Measurements from ENCODE around the gene FBXL16. TPM values are rescaled to one million over a fixed set of nuclear protein-coding genes. Genes with fewer than 3 reads are reported as not detected.

Gene FBXL16
- total and polyA plus RNA-seq, 2 donors (not counting 3 experiments of a cell fraction or from before 2014, with no cell fraction given), result 0.07 to 0.22 TPM

DNA sequence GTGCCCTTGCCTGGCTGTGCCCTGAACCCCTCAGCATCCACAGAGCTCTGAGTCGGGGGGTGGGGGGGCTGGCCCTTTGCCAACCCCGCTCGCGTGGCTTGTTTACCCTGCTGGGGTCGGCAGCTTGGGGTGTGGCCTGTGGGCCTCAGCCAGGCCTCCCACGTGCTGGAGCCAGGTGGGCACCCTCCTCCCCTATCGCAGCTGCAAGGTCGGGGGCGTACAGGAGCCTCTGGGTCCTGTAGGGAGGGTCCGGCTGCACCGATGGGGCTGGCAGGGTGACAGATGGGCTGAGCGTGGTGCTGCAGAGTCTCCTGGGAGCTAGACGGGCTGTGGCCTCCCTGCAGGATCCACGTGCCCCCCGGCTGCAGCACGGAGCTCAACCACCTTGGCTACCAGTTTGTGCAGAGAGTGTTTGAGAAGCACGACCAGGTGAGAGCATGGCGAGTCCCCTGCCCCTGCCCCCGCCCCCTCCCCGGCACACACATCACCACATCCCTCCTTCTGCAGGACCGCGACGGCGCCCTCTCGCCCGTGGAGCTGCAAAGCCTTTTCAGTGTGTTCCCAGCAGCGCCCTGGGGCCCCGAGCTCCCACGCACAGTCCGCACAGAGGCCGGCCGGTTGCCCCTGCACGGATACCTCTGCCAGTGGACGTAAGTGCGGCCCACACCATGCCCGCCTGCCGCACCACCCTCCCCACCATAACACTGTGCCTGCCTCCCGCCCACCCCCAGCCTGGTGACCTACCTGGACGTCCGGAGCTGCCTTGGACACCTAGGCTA, 34.1 kb downstream of the FBXL16 start:
- Histone ChIP-seq H3K36me3 (ENCODE audit: control insufficient read depth in 2 of 2, extremely low read depth in 1 of 2, insufficient read depth in 2 of 2, low read length in 2 of 2) (peaks cover 5 to 35% of the 10 kb centered on the region in 2 experiments), H3K27ac (ENCODE audit: insufficient read depth, low read depth, low read length) (no peak overlapping the region), H3K4me2 (ENCODE audit: insufficient read depth, low read length) (no peak overlapping the region), H3K4me1 (ENCODE audit: control insufficient read depth, extremely low read depth, insufficient read depth, low read length) (no peaks in the 10 kb centered on the region), H2AFZ (ENCODE audit: low read depth, low read length) (no peak overlapping the region), H3K9me3 (replicated peaks; ENCODE audit: control insufficient read depth, insufficient read depth, low read length) (no peaks in the 10 kb centered on the region), H3K79me2 (ENCODE audit: control insufficient read depth, insufficient read depth, low read length) (peaks cover 18% of the 10 kb centered on the region), H3K9me1 (replicated peaks; ENCODE audit: control insufficient read depth, extremely low read depth, insufficient read depth, low read length) (no peaks in the 10 kb centered on the region), H3K27me3 (ENCODE audit: control insufficient read depth in 2 of 2, insufficient read depth in 2 of 2, low read length in 2 of 2) (no peaks in the 10 kb centered on the region), H3K9ac (replicated peaks; ENCODE audit: extremely low read depth, insufficient read depth, low read length) (no peak overlapping the region), H4K20me1 (replicated peaks; ENCODE audit: control insufficient read depth, extremely low read depth, insufficient read depth, low read length) (no peaks in the 10 kb centered on the region), H3K4me3 (replicated peaks in 1 of 3; ENCODE audit: insufficient read depth in 1 of 3, low read depth in 1 of 3, low read length in 3 of 3) (no peak overlapping the region)
- CTCF ChIA-PET, result no interaction called here
- POLR2A ChIA-PET, result no interaction called here
- FAIRE-seq (no peak), DNase-seq (ENCODE audit: low read depth, low spot score) (no peak)
- TF ChIP-seq MYC (IDR thresholded peaks at IDR 0.05; ENCODE audit: low read depth, low read length), result no peak
- TF ChIP-seq POLR2AphosphoS5 (IDR thresholded peaks at IDR 0.05; ENCODE audit: insufficient read depth, low read depth, low read length), result no peak
- no peak for TF ChIP-seq FOS (IDR thresholded peaks at IDR 0.05; ENCODE audit: borderline replicate concordance, insufficient read depth, low read length)
- TF ChIP-seq POLR2A (IDR thresholded peaks at IDR 0.05; ENCODE audit: low read depth, low read length), result no peak
- no peak for TF ChIP-seq EZH2 (IDR thresholded peaks at IDR 0.05; ENCODE audit: borderline replicate concordance, low read depth, low read length, severe bottlenecking)
- TF ChIP-seq, protein P1, sequence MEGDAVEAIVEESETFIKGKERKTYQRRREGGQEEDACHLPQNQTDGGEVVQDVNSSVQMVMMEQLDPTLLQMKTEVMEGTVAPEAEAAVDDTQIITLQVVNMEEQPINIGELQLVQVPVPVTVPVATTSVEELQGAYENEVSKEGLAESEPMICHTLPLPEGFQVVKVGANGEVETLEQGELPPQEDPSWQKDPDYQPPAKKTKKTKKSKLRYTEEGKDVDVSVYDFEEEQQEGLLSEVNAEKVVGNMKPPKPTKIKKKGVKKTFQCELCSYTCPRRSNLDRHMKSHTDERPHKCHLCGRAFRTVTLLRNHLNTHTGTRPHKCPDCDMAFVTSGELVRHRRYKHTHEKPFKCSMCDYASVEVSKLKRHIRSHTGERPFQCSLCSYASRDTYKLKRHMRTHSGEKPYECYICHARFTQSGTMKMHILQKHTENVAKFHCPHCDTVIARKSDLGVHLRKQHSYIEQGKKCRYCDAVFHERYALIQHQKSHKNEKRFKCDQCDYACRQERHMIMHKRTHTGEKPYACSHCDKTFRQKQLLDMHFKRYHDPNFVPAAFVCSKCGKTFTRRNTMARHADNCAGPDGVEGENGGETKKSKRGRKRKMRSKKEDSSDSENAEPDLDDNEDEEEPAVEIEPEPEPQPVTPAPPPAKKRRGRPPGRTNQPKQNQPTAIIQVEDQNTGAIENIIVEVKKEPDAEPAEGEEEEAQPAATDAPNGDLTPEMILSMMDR (IDR thresholded peaks at IDR 0.05; ENCODE audit: extremely low read depth in 1 of 2, insufficient read depth in 1 of 2, low read depth in 1 of 2, low read length in 2 of 2), result no peak
- TF ChIP-seq GATA2 (IDR thresholded peaks at IDR 0.05; ENCODE audit: insufficient read depth, insufficient read length, low read depth, low read length), result no peak
- intact Hi-C loops (cut with micrococcal nuclease), result no loop called here
- no TSS peak for BruUV-seq (replicated peaks)
- dilution Hi-C loops (cut with MboI; ENCODE audit: extremely low pct_ligation_motif_present, low sequenced_read_pairs), result no loop called here
